ENCODE measurements around the gene ILF3.

Gene ILF3

GRCh38 chr19:10688545-10689280 lies 34.6 kb downstream of the ILF3 start:
- no peak overlapping the region for H3K4me3 ChIP-seq (replicated peaks in 1 of 2; ENCODE audit: low read depth in 2 of 2, low read length in 2 of 2)
- TF ChIP-seq, protein P1, sequence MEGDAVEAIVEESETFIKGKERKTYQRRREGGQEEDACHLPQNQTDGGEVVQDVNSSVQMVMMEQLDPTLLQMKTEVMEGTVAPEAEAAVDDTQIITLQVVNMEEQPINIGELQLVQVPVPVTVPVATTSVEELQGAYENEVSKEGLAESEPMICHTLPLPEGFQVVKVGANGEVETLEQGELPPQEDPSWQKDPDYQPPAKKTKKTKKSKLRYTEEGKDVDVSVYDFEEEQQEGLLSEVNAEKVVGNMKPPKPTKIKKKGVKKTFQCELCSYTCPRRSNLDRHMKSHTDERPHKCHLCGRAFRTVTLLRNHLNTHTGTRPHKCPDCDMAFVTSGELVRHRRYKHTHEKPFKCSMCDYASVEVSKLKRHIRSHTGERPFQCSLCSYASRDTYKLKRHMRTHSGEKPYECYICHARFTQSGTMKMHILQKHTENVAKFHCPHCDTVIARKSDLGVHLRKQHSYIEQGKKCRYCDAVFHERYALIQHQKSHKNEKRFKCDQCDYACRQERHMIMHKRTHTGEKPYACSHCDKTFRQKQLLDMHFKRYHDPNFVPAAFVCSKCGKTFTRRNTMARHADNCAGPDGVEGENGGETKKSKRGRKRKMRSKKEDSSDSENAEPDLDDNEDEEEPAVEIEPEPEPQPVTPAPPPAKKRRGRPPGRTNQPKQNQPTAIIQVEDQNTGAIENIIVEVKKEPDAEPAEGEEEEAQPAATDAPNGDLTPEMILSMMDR (IDR thresholded peaks at IDR 0.05; ENCODE audit: low read depth, low read length): no peak
- DNase-seq (ENCODE audit: low read depth in 2 of 2): no peak

DNA sequence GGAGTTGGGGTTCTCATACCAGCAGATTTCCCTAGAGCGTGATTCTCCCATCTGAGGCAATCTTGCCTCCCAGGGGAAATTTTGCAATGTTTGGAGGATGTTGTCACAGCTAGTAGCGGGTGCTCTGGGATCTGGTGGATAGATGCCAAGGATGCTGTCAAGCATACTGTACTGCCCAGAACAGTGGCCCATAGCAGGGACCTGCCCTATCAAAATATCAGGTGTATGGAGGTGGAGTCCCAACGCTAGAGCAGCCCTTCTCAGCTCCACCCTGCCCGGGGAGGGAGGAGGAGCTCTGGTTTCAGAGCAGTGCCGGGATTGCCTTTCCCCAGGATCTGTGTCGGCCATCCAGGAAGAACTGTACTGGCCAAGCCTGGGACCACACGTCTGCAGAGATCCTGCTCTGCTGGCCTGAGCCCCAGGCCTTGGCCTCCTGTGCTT lies 36.2 kb downstream of the ILF3 start:
- DNase-seq (ENCODE audit: low read depth in 2 of 2): peak; percentile 57 to 97
- TF ChIP-seq, protein P1 (IDR thresholded peaks at IDR 0.05; ENCODE audit: low read depth, low read length): no peak
- no peak overlapping the region for H3K4me3 ChIP-seq (replicated peaks in 1 of 2; ENCODE audit: low read depth in 2 of 2, low read length in 2 of 2)

GRCh38 chr19:10691178-10691881 lies 37.2 kb downstream of the ILF3 start:
- no peak for DNase-seq (ENCODE audit: low read depth in 2 of 2)
- TF ChIP-seq, protein P1 (IDR thresholded peaks at IDR 0.05; ENCODE audit: low read depth, low read length): no peak
- H3K4me3 ChIP-seq (replicated peaks in 1 of 2; ENCODE audit: low read depth in 2 of 2, low read length in 2 of 2): no peak overlapping the region

DNA sequence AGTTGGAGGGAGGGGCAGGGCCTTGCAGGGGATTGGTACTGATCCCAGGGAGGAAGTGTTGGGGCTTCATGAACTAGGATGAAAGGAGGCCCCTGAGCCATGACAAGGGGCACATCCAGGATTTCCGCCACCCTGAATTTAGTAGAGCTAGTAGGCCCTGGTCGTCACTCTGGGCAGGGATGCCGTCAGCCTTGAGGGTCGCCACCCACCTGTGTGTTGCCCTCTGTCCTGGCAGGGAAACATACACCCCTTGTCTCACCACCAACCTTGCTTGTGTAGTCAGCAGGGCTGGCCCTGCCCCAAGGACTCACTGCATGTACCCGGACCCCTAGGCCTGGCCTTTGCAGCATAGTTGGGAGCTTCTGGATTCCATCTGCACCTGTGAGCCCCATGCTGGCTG lies 37.7 kb downstream of the ILF3 start:
- TF ChIP-seq, protein P1 (IDR thresholded peaks at IDR 0.05; ENCODE audit: low read depth, low read length): no peak
- DNase-seq (ENCODE audit: low read depth in 2 of 2): no peak
- no peak overlapping the region for H3K4me3 ChIP-seq (replicated peaks in 1 of 2; ENCODE audit: low read depth in 2 of 2, low read length in 2 of 2)

- no peak overlapping the region for H3K4me3 ChIP-seq (replicated peaks in 1 of 2; ENCODE audit: low read depth in 2 of 2, low read length in 2 of 2)
- no peak for DNase-seq (ENCODE audit: low read depth in 2 of 2)
- TF ChIP-seq, protein P1 (IDR thresholded peaks at IDR 0.05; ENCODE audit: low read depth, low read length): no peak
These were observed 38.6 kb downstream of the ILF3 start for GRCh38 chr19:10692673-10693264.

DNA sequence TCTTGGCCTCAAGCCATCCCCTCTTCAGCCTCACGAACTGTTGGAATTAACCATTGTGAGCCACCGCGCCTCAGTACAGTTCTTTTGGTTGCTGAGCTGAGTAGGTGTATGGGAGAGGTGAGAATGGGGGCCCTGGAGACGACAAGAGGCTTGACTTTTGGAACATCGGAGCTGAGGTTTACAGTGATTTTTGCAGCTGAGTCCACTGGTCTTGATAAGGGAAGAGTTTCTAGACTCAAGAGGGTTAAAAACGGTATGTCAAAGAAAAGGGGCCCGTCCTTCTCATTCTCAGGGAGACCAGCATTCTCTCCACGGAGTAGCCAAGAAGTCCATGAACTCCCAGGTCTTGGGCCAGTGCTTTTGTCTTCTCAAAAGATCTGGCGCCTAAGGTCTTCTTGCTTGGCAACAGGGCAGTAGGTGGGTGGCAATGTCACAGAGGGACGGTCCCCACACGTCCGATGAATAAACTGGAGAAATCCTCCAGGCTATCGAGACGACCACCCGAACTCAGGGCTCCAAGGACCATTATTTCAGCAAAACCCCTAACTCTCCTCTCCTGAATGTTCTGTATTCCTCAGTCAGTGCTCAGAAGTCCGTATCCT lies 40.7 kb downstream of the ILF3 start:
- TF ChIP-seq, protein P1 (IDR thresholded peaks at IDR 0.05; ENCODE audit: low read depth, low read length): no peak
- DNase-seq (ENCODE audit: low read depth in 2 of 2): no peak
- no peak overlapping the region for H3K4me3 ChIP-seq (replicated peaks in 1 of 2; ENCODE audit: low read depth in 2 of 2, low read length in 2 of 2)
